PFSK-1 (cell line): ENCODE results near the gene DNAAF5.

Source experiments
- FOXP2 ChIP-seq: optimal IDR thresholded peaks from 2 replicates; pipeline ENCODE3; 2011; ENCODE audit warnings: borderline replicate concordance, control low read depth, inconsistent platforms; ENCODE audit not compliant: insufficient read depth; ENCODE audit errors: extremely low read length, extremely low read depth
- POLR2AphosphoS5 ChIP-seq: IDR thresholded peaks from 2 replicates; pipeline ENCODE4 v1.6.1; 2012; ENCODE audit warnings: low read depth, mild to moderate bottlenecking, control low read depth, low read length, moderate library complexity
- SIN3A ChIP-seq: IDR thresholded peaks from 2 replicates; pipeline ENCODE4 v1.6.1; 2012; ENCODE audit warnings: mild to moderate bottlenecking, low read length, moderate library complexity, borderline replicate concordance; ENCODE audit not compliant: insufficient read depth
- TAF1 ChIP-seq: IDR thresholded peaks from 2 replicates; pipeline ENCODE4 v1.6.1; 2012; ENCODE audit warnings: low read length, control low read depth, borderline replicate concordance; ENCODE audit not compliant: insufficient read depth
- TF ChIP-seq, protein P1 (sequence below), 2 experiments: IDR thresholded peaks; 2 replicates each; pipeline versions ENCODE4 v1.6.1 to v1.8.0; 2011 to 2012; ENCODE audit warnings: low read depth in 2 of 2, low read length in 2 of 2, control low read depth in 1 of 2, inconsistent platforms in 1 of 2, mild to moderate bottlenecking in 1 of 2, moderate library complexity in 1 of 2; ENCODE audit not compliant: insufficient read depth in 1 of 2

Gene DNAAF5

GRCh38 chr7:767580-767940 lies 41.1 kb downstream of the DNAAF5 start:
- TF ChIP-seq FOXP2 (no peak), SIN3A (no peak), TAF1 (no peak; the same call in 1 of the 2 replicates), POLR2AphosphoS5 (no peak)
- TF ChIP-seq, protein P1, sequence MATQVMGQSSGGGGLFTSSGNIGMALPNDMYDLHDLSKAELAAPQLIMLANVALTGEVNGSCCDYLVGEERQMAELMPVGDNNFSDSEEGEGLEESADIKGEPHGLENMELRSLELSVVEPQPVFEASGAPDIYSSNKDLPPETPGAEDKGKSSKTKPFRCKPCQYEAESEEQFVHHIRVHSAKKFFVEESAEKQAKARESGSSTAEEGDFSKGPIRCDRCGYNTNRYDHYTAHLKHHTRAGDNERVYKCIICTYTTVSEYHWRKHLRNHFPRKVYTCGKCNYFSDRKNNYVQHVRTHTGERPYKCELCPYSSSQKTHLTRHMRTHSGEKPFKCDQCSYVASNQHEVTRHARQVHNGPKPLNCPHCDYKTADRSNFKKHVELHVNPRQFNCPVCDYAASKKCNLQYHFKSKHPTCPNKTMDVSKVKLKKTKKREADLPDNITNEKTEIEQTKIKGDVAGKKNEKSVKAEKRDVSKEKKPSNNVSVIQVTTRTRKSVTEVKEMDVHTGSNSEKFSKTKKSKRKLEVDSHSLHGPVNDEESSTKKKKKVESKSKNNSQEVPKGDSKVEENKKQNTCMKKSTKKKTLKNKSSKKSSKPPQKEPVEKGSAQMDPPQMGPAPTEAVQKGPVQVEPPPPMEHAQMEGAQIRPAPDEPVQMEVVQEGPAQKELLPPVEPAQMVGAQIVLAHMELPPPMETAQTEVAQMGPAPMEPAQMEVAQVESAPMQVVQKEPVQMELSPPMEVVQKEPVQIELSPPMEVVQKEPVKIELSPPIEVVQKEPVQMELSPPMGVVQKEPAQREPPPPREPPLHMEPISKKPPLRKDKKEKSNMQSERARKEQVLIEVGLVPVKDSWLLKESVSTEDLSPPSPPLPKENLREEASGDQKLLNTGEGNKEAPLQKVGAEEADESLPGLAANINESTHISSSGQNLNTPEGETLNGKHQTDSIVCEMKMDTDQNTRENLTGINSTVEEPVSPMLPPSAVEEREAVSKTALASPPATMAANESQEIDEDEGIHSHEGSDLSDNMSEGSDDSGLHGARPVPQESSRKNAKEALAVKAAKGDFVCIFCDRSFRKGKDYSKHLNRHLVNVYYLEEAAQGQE (IDR thresholded peaks at IDR 0.05; ENCODE audit: insufficient read depth in 1 of 2, low read depth in 2 of 2, low read length in 2 of 2) = no peak; a peak in 1 of 4 replicates

- TF ChIP-seq, protein P1 (IDR thresholded peaks at IDR 0.05; ENCODE audit: insufficient read depth in 1 of 2, low read depth in 2 of 2, low read length in 2 of 2) = no peak
- TF ChIP-seq TAF1 (no peak; the same call in 1 of the 2 replicates), FOXP2 (no peak), POLR2AphosphoS5 (peak; percentile 57; the same call in 1 of the 2 replicates), SIN3A (peak; percentile 23; the same call in 1 of the 2 replicates)
Measured at GRCh38 chr7:767941-768731, 41.6 kb downstream of the DNAAF5 start.

- TF ChIP-seq TAF1 (no peak), POLR2AphosphoS5 (no peak), FOXP2 (no peak), SIN3A (no peak)
- TF ChIP-seq, protein P1 (IDR thresholded peaks at IDR 0.05; ENCODE audit: insufficient read depth in 1 of 2, low read depth in 2 of 2, low read length in 2 of 2) = no peak
Measured at GRCh38 chr7:768881-769504, 42.5 kb downstream of the DNAAF5 start.

GRCh38 chr7:770336-770735 lies 43.8 kb downstream of the DNAAF5 start:
- no peak for TF ChIP-seq SIN3A
- no peak for TF ChIP-seq POLR2AphosphoS5
- TF ChIP-seq, protein P1 (IDR thresholded peaks at IDR 0.05; ENCODE audit: insufficient read depth in 1 of 2, low read depth in 2 of 2, low read length in 2 of 2) = no peak
- TF ChIP-seq FOXP2 = no peak
- TF ChIP-seq TAF1 = no peak
